ENCODE data around the gene C1S.

GRCh38 chr12:7073946-7074345, 13.4 kb downstream of the C1S start:
- TF ChIP-seq, protein P1, sequence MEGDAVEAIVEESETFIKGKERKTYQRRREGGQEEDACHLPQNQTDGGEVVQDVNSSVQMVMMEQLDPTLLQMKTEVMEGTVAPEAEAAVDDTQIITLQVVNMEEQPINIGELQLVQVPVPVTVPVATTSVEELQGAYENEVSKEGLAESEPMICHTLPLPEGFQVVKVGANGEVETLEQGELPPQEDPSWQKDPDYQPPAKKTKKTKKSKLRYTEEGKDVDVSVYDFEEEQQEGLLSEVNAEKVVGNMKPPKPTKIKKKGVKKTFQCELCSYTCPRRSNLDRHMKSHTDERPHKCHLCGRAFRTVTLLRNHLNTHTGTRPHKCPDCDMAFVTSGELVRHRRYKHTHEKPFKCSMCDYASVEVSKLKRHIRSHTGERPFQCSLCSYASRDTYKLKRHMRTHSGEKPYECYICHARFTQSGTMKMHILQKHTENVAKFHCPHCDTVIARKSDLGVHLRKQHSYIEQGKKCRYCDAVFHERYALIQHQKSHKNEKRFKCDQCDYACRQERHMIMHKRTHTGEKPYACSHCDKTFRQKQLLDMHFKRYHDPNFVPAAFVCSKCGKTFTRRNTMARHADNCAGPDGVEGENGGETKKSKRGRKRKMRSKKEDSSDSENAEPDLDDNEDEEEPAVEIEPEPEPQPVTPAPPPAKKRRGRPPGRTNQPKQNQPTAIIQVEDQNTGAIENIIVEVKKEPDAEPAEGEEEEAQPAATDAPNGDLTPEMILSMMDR (IDR thresholded peaks at IDR 0.05) = no peak
- TF ChIP-seq POLR2A (IDR thresholded peaks at IDR 0.05) = no peak

All from esophagus squamous epithelium (tissue), 4 donors.